ENCODE results near the gene ERICH6B.
"Not testable (repeated sequence)": the region's sequence is repeated elsewhere in the genome, so short reads cannot be mapped to it uniquely, and the experiment has no call there.

The ERICH6B gene

GRCh38 chr13:45615501-45616101 is at the start of gene ERICH6B:
TSS of gene ERICH6B (minus strand) at chr13:45615739. CDS start at chr13:45597005, 18,734 bp downstream.
- DNase-seq (ENCODE audit: low spot score): peak; percentile 43

- not testable (repeated sequence) for DNase-seq (ENCODE audit: low spot score)
Measured at GRCh38 chr13:45662903-45663302, 47.4 kb upstream of the ERICH6B start.

- DNase-seq (ENCODE audit: low spot score): no peak
Measured at GRCh38 chr13:45662162-45662561, 46.6 kb upstream of the ERICH6B start.

- DNase-seq (ENCODE audit: low spot score): not testable (repeated sequence)
Measured at GRCh38 chr13:45660458-45660857, 44.9 kb upstream of the ERICH6B start.

GRCh38 chr13:45659536-45659935 is 44.0 kb upstream of the ERICH6B start:
- DNase-seq (ENCODE audit: low spot score): no peak

GRCh38 chr13:45658586-45659235 is 43.2 kb upstream of the ERICH6B start:
- DNase-seq (ENCODE audit: low spot score): no peak

- no peak for DNase-seq (ENCODE audit: low spot score)
Measured at GRCh38 chr13:45654633-45655349, 39.3 kb upstream of the ERICH6B start.

GRCh38 chr13:45645263-45645662 is 29.7 kb upstream of the ERICH6B start:
- DNase-seq (ENCODE audit: low spot score): not testable (repeated sequence)

GRCh38 chr13:45642159-45642558 is 26.6 kb upstream of the ERICH6B start:
- DNase-seq (ENCODE audit: low spot score): not testable (repeated sequence)

- not testable (repeated sequence) for DNase-seq (ENCODE audit: low spot score)
Measured at GRCh38 chr13:45635291-45635690, 19.8 kb upstream of the ERICH6B start.

GRCh38 chr13:45630791-45631190 is 15.3 kb upstream of the ERICH6B start:
- no peak for DNase-seq (ENCODE audit: low spot score)

- DNase-seq (ENCODE audit: low spot score): no peak
Measured at GRCh38 chr13:45629940-45630339, 14.4 kb upstream of the ERICH6B start.

- DNase-seq (ENCODE audit: low spot score): no peak
Measured at GRCh38 chr13:45628094-45628493, 12.6 kb upstream of the ERICH6B start.

GRCh38 chr13:45627656-45628055 is 12.1 kb upstream of the ERICH6B start:
- no peak for DNase-seq (ENCODE audit: low spot score)

GRCh38 chr13:45626731-45627374 is 11.3 kb upstream of the ERICH6B start:
- no peak for DNase-seq (ENCODE audit: low spot score)

GRCh38 chr13:45623516-45624090 is 8.1 kb upstream of the ERICH6B start:
- no peak for DNase-seq (ENCODE audit: low spot score)

GRCh38 chr13:45621950-45622349 is 6.4 kb upstream of the ERICH6B start:
- DNase-seq (ENCODE audit: low spot score): no peak

- no peak for DNase-seq (ENCODE audit: low spot score)
Measured at GRCh38 chr13:45607931-45608330, 7.6 kb downstream of the ERICH6B start.

- DNase-seq (ENCODE audit: low spot score): no peak
Measured at GRCh38 chr13:45604892-45605291, 10.6 kb downstream of the ERICH6B start.

GRCh38 chr13:45603338-45603737 is 12.2 kb downstream of the ERICH6B start:
- no peak for DNase-seq (ENCODE audit: low spot score)

- no peak for DNase-seq (ENCODE audit: low spot score)
Measured at GRCh38 chr13:45602183-45603170, 13.1 kb downstream of the ERICH6B start.

Measured in D341Med (cell line).